PC-3 (cell line): ENCODE measurements around the gene PLXNB2. TPM values are rescaled to one million over a fixed set of nuclear protein-coding genes. Genes with fewer than 3 reads are reported as not detected.

ENCODE experiments used
- ATAC-seq: fragments of 200-7000 bp; cut with Tn5 transposase; 2 replicates; pipeline ENCODE4 v1.9.1; 2020; ENCODE audit warnings: mild to moderate bottlenecking, moderate library complexity
- BruUV-seq: library from RNA; stranded (reverse); fragments of 400-500 nt; replicated peaks from 2 replicates; lab custom pipeline; 2021; lab: Mats Ljungman, UMichigan
- CTCF ChIA-PET: fragments of 300-600 bp; sonication (Branson Sonifier 250); formaldehyde crosslinking; loops from one replicate; lab custom pipeline; 2022; ENCODE audit warnings: antibody characterized with exemption; lab: Charles Lee
- POLR2A ChIA-PET: fragments of 300-600 bp; sonication (Branson Sonifier 250); formaldehyde crosslinking; loops from one replicate; lab custom pipeline; 2022; ENCODE audit warnings: antibody characterized with exemption; ENCODE audit not compliant: unreplicated experiment; lab: Charles Lee
- DNase-seq: peaks from one replicate; pipeline ENCODE4 v3.0.0-alpha.2; 2015
- H2AFZ ChIP-seq: fragments of 300-600 bp; sonication (generic); 2 replicates; pipeline ENCODE4 v1.6.0; 2016; ENCODE audit warnings: antibody characterized with exemption, low read length
- H3F3A ChIP-seq: fragments of 300-600 bp; sonication (generic); one replicate; pipeline ENCODE4 v1.6.0; 2017; ENCODE audit warnings: antibody characterized with exemption, low read length, control low read depth, mild to moderate bottlenecking; ENCODE audit not compliant: unreplicated experiment
- H3K27ac ChIP-seq: fragments of 300-600 bp; sonication (generic); 2 replicates; pipeline ENCODE4 v1.5.1; 2016; ENCODE audit warnings: mild to moderate bottlenecking, low read length
- H3K27me3 ChIP-seq: fragments of 300-600 bp; sonication (generic); 2 replicates; pipeline ENCODE4 v1.6.1; 2016; ENCODE audit warnings: low read length, mixed read lengths
- H3K36me3 ChIP-seq: fragments of 300-600 bp; sonication (generic); 2 replicates; pipeline ENCODE4 v1.6.1; 2016; ENCODE audit warnings: low read depth, mixed run types, low read length, mixed read lengths
- H3K4me1 ChIP-seq: fragments of 300-600 bp; sonication (generic); 2 replicates; pipeline ENCODE4 v1.5.1; 2016; ENCODE audit warnings: low read length; ENCODE audit not compliant: insufficient read depth
- H3K4me2 ChIP-seq: fragments of 300-600 bp; sonication (generic); 2 replicates; pipeline ENCODE4 v1.6.0; 2016; ENCODE audit warnings: low read length
- H3K4me3 ChIP-seq: fragments of 300-600 bp; sonication (generic); 2 replicates; pipeline ENCODE4 v1.5.1; 2016; ENCODE audit warnings: mild to moderate bottlenecking, low read length, mixed read lengths
- H3K79me2 ChIP-seq: fragments of 300-600 bp; sonication (generic); 2 replicates; pipeline ENCODE4 v1.6.1; 2017; ENCODE audit warnings: low read length, mixed read lengths
- H3K9ac ChIP-seq: fragments of 300-600 bp; sonication (generic); 2 replicates; pipeline ENCODE4 v1.6.0; 2016; ENCODE audit warnings: mild to moderate bottlenecking, low read length
- H3K9me2 ChIP-seq: fragments of 300-600 bp; sonication (generic); replicated peaks from 2 replicates; pipeline ENCODE4 v1.6.1; 2016; ENCODE audit warnings: mixed run types, low read length, mixed read lengths
- H3K9me3 ChIP-seq: fragments of 300-600 bp; sonication (generic); 2 replicates; pipeline ENCODE4 v1.6.1; 2016; ENCODE audit warnings: low read length, mixed read lengths
- H4K20me1 ChIP-seq: fragments of 300-600 bp; sonication (generic); 2 replicates; pipeline ENCODE4 v1.6.1; 2016; ENCODE audit warnings: low read length, mixed read lengths
- CTCF ChIP-seq: fragments of 300-600 bp; sonication (generic); conservative IDR thresholded peaks from 2 replicates; pipeline ENCODE4 v1.5.1; 2017; ENCODE audit warnings: antibody characterized with exemption, low read depth, mild to moderate bottlenecking, low read length
- EZH2 ChIP-seq: fragments of 300-600 bp; sonication (generic); IDR thresholded peaks from one replicate; pipeline ENCODE4 v1.6.1; 2017; ENCODE audit warnings: antibody characterized with exemption, mild to moderate bottlenecking, low read length; ENCODE audit not compliant: unreplicated experiment
- EZH2phosphoT487 ChIP-seq: fragments of 300-600 bp; sonication (generic); IDR thresholded peaks from 2 replicates; pipeline ENCODE4 v1.6.1; 2018; ENCODE audit warnings: mild to moderate bottlenecking, antibody characterized with exemption, low read length, borderline replicate concordance
- intact Hi-C: fragments of 100-400 bp; cut with micrococcal nuclease; formaldehyde crosslinking; loops from 2 replicates; pipeline ENCODE4 v1.9.0; 2023
- total RNA-seq: library from RNA; depleted of rRNA; stranded (reverse); fragments of >200 nt; gene quantifications from 2 replicates; pipeline ENCODE4 v1.2.3, GENCODE V29; 2014

Gene PLXNB2
- total RNA-seq, 1 experiment from 2014 or later: 68.2 TPM

GRCh38 chr22:50302041-50302541 lies 5.4 kb downstream of the PLXNB2 start:
- no peaks in the 10 kb centered on the region for H3K36me3 ChIP-seq
- H3K9me2 ChIP-seq: no peaks in the 10 kb centered on the region
- no peak for TF ChIP-seq EZH2
- no peak for TF ChIP-seq CTCF
- no peak for TF ChIP-seq EZH2phosphoT487
- DNase-seq: peak; percentile 15
- H3K27ac ChIP-seq: peak overlapping the region; percentile 32
- intact Hi-C loops: no loop called here
- H4K20me1 ChIP-seq: 0 out of 2 replicates have a peak, but pooled peaks cover 4% of the 10 kb centered on the region
- peak overlapping the region; percentile 28 for H3K4me2 ChIP-seq
- H3K9me3 ChIP-seq: no peaks in the 10 kb centered on the region
- no peaks in the 10 kb centered on the region for H3K27me3 ChIP-seq
- 0 out of 2 replicates have a peak overlapping the region, but pooled peaks have one; percentile 4 for H3K9ac ChIP-seq
- peaks cover 3% of the 10 kb centered on the region for H3F3A ChIP-seq
- H3K79me2 ChIP-seq: peaks cover 88% of the 10 kb centered on the region
- no TSS peak for BruUV-seq
- peaks cover 42% of the 10 kb centered on the region for H3K4me1 ChIP-seq
- ATAC-seq: no peak
- no peak overlapping the region for H2AFZ ChIP-seq
- ChIA-PET POLR2A (no interaction called here), CTCF (no interaction called here)
- no peak overlapping the region for H3K4me3 ChIP-seq

DNA sequence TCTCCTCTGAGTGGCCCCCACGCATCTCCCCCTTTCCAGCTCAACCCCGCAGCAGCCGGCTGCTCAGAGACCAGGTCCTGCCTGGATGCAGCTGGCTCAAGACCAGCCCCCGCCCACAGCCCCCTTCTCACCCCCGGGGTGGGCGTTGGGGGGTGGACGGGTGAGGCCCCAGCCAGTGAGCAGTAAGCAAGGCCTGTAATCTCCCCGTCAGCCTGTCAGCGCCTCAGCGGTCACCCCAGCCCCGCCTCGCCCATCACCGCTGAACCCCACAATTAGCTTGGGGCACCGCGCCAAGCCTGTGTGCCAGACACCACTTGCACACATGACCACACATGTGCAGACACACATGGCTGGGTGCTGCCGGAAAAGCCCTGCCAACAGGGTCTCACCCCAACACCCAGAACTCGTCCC lies 5.9 kb downstream of the PLXNB2 start:
- H3K36me3 ChIP-seq: no peaks in the 10 kb centered on the region
- H3K9me2 ChIP-seq: no peaks in the 10 kb centered on the region
- H3K79me2 ChIP-seq: peaks cover 88% of the 10 kb centered on the region
- ChIA-PET CTCF (no interaction called here), POLR2A (no interaction called here)
- no peaks in the 10 kb centered on the region for H3K27me3 ChIP-seq
- H3F3A ChIP-seq: peaks cover 3% of the 10 kb centered on the region
- no peak for DNase-seq
- intact Hi-C loops: no loop called here
- peaks cover 4% of the 10 kb centered on the region; the same call in 1 of the 2 replicates for H4K20me1 ChIP-seq
- H3K9me3 ChIP-seq: no peaks in the 10 kb centered on the region
- no peak for ATAC-seq
- BruUV-seq: no TSS peak
- peak overlapping the region; percentile 32 for H3K27ac ChIP-seq
- H3K4me2 ChIP-seq: peak overlapping the region; percentile 28; the same call in 1 of the 2 replicates
- TF ChIP-seq EZH2phosphoT487: no peak
- TF ChIP-seq CTCF: no peak
- TF ChIP-seq EZH2: no peak
- H3K4me3 ChIP-seq: no peak overlapping the region
- peaks cover 42% of the 10 kb centered on the region for H3K4me1 ChIP-seq
- no peak overlapping the region for H3K9ac ChIP-seq
- H2AFZ ChIP-seq: no peak overlapping the region

DNA sequence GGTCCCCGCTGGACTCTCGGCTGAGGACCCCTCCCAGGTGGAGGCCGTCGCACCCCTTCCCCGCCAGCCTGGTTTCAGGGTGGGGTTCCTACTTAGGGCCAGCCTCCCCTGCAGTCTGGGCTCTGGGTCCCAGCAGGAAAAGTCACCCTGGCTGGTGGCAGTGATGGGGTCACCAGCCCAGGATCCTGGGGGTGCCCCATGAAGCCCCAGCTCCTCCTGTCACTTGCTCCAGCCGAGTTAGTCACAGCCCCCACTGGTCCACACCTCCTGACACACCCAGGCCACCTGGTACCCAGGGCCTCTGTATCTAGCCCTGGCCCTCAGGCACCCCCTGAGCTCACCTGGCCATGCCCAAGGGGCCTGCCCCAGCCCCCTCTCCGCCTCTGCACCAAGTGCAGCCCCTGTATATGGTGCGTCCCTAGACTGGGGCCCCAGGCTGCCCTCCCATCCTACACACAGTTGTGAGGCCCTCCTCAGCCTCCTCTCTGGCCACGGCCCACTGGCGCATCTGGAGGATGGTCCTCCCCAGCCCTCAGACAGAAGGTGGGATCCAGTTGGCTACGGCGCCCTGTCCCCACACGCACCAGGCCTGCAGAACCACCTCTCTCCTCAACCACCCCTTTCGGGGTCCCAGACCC lies 6.7 kb downstream of the PLXNB2 start:
- intact Hi-C loops: no loop called here
- Histone ChIP-seq H3K4me3 (no peak overlapping the region), H3K27ac (no peak overlapping the region), H3K27me3 (no peaks in the 10 kb centered on the region), H3K79me2 (peaks cover 89% of the 10 kb centered on the region), H3F3A (peaks cover 3% of the 10 kb centered on the region), H3K4me2 (no peak overlapping the region), H2AFZ (no peak overlapping the region), H3K9me3 (no peaks in the 10 kb centered on the region), H3K9me2 (no peaks in the 10 kb centered on the region), H3K9ac (no peak overlapping the region), H3K4me1 (peaks cover 42% of the 10 kb centered on the region), H4K20me1 (peaks cover 4% of the 10 kb centered on the region; the same call in 1 of the 2 replicates), H3K36me3 (no peaks in the 10 kb centered on the region)
- ATAC-seq (no peak), DNase-seq (no peak)
- TF ChIP-seq CTCF (no peak), EZH2phosphoT487 (no peak), EZH2 (no peak)
- ChIA-PET CTCF (interaction anchor here (0.6 kb wide), 1 partner anchor 32 kb away, joined by 3 read pairs; no protein-coding TSS in a partner anchor), POLR2A (no interaction called here)
- no TSS peak for BruUV-seq
